PC-9 (cell line): ENCODE data around the gene TGM2.

Source experiments
- EZH2 ChIP-seq: fragments of 200-600 bp; sonication (generic); IDR thresholded peaks from 2 replicates; pipeline ENCODE4 v1.8.0; 2017; ENCODE audit warnings: antibody characterized with exemption, low read depth
- TF ChIP-seq, protein P1 (sequence below): fragments of 200-600 bp; sonication (generic); conservative IDR thresholded peaks from 2 replicates; pipeline ENCODE4 v1.6.1; 2017; ENCODE audit warnings: mixed run types, antibody characterized with exemption, mild to moderate bottlenecking, moderate library complexity

DNA sequence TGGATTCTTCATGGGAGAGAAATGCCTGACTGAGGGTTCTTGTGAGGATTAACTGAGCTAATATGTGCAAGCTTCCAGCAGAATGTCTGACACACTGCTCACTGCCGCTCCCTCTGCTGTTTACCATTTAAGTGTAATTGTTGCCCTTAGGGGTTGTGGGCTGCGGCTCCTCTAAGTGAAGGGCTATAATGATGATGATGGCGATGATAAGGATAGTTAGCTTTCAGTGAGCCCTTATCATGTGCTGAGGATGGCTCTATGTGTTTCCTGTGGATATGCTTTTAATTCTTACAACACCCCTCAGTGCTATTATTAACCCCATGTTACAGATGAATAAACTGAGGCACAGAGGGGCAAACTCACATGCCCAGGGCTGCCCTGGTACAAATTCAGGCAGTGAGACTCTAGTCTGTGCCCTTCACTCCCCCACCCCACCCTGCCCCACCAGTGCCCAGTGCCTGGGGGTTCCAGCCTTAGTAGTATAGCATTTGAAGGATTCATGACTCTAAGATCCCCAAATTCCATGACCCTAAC, 33.4 kb downstream of the TGM2 start:
- TF ChIP-seq, protein P1, sequence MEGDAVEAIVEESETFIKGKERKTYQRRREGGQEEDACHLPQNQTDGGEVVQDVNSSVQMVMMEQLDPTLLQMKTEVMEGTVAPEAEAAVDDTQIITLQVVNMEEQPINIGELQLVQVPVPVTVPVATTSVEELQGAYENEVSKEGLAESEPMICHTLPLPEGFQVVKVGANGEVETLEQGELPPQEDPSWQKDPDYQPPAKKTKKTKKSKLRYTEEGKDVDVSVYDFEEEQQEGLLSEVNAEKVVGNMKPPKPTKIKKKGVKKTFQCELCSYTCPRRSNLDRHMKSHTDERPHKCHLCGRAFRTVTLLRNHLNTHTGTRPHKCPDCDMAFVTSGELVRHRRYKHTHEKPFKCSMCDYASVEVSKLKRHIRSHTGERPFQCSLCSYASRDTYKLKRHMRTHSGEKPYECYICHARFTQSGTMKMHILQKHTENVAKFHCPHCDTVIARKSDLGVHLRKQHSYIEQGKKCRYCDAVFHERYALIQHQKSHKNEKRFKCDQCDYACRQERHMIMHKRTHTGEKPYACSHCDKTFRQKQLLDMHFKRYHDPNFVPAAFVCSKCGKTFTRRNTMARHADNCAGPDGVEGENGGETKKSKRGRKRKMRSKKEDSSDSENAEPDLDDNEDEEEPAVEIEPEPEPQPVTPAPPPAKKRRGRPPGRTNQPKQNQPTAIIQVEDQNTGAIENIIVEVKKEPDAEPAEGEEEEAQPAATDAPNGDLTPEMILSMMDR, result no peak
- TF ChIP-seq EZH2, result no peak
